OCI-LY3 (cell line): ENCODE data around the gene SMCHD1.

Experiments
- EZH2phosphoT487 ChIP-seq: fragments of 200-600 bp; shearing (Covaris generic); IDR thresholded peaks from 2 replicates; pipeline ENCODE4 v1.6.1; 2018; ENCODE audit warnings: antibody characterized with exemption, mixed run types, low read depth
- TF ChIP-seq, protein P1 (sequence below): fragments of 200-600, 300-600 bp; sonication (generic); IDR thresholded peaks from 2 replicates; pipeline ENCODE4 v1.5.1; 2014; ENCODE audit warnings: antibody characterized with exemption, low read length, low read depth

DNA sequence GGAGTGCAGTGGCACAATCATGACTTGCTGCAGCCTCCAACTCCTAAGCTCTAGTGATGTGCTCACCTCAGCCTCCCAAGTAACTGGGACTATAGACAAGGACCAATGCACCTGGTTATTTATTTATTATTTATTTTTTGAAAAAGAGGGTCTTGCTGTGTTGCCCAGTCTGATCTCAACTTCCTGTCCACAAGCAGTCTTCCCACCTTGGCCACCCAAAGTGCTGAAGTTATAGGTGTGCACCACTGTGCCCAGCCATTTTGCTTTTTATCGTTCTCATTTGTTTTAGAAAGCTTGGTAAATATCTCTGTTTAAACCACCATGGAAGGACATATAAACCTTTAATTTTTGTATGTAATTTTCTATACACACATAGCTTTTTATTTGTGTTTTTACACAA is 74.2 kb downstream of the SMCHD1 start:
- TF ChIP-seq, protein P1, sequence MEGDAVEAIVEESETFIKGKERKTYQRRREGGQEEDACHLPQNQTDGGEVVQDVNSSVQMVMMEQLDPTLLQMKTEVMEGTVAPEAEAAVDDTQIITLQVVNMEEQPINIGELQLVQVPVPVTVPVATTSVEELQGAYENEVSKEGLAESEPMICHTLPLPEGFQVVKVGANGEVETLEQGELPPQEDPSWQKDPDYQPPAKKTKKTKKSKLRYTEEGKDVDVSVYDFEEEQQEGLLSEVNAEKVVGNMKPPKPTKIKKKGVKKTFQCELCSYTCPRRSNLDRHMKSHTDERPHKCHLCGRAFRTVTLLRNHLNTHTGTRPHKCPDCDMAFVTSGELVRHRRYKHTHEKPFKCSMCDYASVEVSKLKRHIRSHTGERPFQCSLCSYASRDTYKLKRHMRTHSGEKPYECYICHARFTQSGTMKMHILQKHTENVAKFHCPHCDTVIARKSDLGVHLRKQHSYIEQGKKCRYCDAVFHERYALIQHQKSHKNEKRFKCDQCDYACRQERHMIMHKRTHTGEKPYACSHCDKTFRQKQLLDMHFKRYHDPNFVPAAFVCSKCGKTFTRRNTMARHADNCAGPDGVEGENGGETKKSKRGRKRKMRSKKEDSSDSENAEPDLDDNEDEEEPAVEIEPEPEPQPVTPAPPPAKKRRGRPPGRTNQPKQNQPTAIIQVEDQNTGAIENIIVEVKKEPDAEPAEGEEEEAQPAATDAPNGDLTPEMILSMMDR = no peak
- TF ChIP-seq EZH2phosphoT487 = no peak
